ENCODE data around the gene HTD2. TPM values are rescaled to one million over a fixed set of nuclear protein-coding genes. Genes with fewer than 3 reads are reported as not detected.
"Not testable (repeated sequence)": the region's sequence is repeated elsewhere in the genome, so short reads cannot be mapped to it uniquely, and the experiment has no call there.

Gene HTD2
- total and polyA plus RNA-seq, 9 of the 15 experiments (the other 6 are each of a cell fraction or from before 2014, with no cell fraction given) = 1.8 to 22.8 (median 9.6) TPM

DNA sequence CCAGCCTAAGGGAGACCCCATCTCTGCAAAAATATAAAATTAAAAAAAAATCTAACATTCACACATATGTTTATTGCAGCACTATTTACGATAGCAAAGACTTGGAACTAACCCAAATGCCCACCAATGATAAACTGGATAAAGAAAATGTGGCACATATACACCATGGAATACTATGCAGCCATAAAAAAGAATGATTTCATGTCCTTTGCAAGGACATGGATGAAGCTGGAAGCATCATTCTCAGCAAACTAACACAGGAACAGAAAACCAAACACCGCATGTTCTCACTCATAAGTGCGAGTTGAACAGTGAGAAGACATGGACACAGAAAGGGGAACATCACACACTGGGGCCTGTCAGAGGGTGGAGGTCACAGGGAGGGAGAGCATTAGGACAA lies 33.0 kb upstream of the HTD2 start:
- not testable (repeated sequence) for BruUV-seq (replicated peaks); ATAC-seq

DNA sequence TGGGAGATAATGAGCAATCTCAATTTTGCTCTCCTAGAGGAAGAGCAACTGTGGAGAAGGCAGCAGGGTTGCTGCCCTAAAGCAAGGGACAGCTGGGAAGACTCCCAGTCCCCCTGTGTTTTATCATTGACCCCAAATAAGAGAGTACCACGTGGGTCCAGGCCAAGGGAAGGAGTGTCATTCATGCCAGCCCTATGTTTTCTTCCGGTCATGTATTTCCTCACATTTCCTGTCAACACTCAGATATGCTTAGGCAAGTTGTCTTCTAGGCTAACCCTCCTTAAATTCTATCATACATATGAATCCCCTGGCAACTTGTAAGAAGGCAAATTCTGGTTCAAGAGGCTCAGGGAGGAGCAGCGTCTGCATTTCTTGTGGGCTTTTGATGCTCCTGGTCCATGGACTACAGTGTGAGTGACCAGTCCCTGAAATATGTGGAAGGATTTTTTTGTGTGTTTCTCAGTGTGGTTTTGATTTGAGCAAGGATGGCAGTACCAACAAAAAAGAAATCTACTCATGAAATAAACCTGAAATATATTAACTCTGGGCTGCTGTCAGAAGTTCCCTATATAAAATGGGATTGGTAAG lies 32.2 kb upstream of the HTD2 start:
- no TSS peak for BruUV-seq (replicated peaks)
- ATAC-seq (no peak), DNase-seq (ENCODE audit: extremely low read depth in 1 of 4, low spot score in 3 of 4) (no peak), FAIRE-seq (no peak)
- ChIA-PET CTCF (ENCODE audit: low intra/inter-chr PET ratio) (no interaction called here), POLR2A (no interaction called here)
- Histone ChIP-seq H3K4me3 (no peak overlapping the region), H2AFZ (ENCODE audit: low read depth, low read length) (no peak overlapping the region), H3K79me2 (ENCODE audit: control insufficient read depth, insufficient read depth, low read length) (no peaks in the 10 kb centered on the region), H3K27ac (ENCODE audit: extremely low read depth, low read depth, low read length) (no peak overlapping the region), H3K27me3 (ENCODE audit: control insufficient read depth in 2 of 2, insufficient read depth in 2 of 2, low read length in 2 of 2) (no peaks in the 10 kb centered on the region), H3K4me1 (replicated peaks in 1 of 2; ENCODE audit: control insufficient read depth in 2 of 2, insufficient read depth in 2 of 2, low read length in 2 of 2) (no peaks in the 10 kb centered on the region), H3K4me2 (ENCODE audit: insufficient read depth, low read length) (no peak overlapping the region), H3K9ac (ENCODE audit: insufficient read depth in 1 of 2, low read depth in 2 of 2, low read length in 2 of 2) (no peak overlapping the region), H3K9me3 (replicated peaks; ENCODE audit: control insufficient read depth, insufficient read depth, low read depth, low read length) (no peaks in the 10 kb centered on the region), H4K20me1 (replicated peaks; ENCODE audit: control insufficient read depth, insufficient read depth, low read length) (no peaks in the 10 kb centered on the region), H3K9me1 (ENCODE audit: control insufficient read depth, insufficient read depth, low read length) (no peaks in the 10 kb centered on the region), H3K36me3 (ENCODE audit: control insufficient read depth, insufficient read depth, low read length) (no peaks in the 10 kb centered on the region)
- WGBS (ENCODE audit: insufficient coverage, low coverage, missing lambda C conversion rate) = 43% methylated on average over 3 of the region's 3 CpGs
- intact Hi-C loops (cut with micrococcal nuclease) (no loop called here), in situ Hi-C loops (cut with MboI) (no loop called here)
- TF ChIP-seq SAFB2 (IDR thresholded peaks at IDR 0.05; ENCODE audit: borderline replicate concordance, low read depth, low read length, severe bottlenecking) = no peak
- no peak for TF ChIP-seq EHMT2 (IDR thresholded peaks at IDR 0.05)
- no peak for TF ChIP-seq ZNF121 (CRISPR knock-in tag; conservative IDR thresholded peaks at IDR 0.05)
- no peak for TF ChIP-seq SIRT6 (IDR thresholded peaks at IDR 0.05; ENCODE audit: low read depth, low read length)
- TF ChIP-seq RBFOX2 (IDR thresholded peaks at IDR 0.05; ENCODE audit: low read depth, low read length) = no peak
- no peak for TF ChIP-seq HMG20B (CRISPR knock-in tag; IDR thresholded peaks at IDR 0.05)
- TF ChIP-seq ZNF384 (IDR thresholded peaks at IDR 0.05; ENCODE audit: low read depth, low read length) = no peak
- TF ChIP-seq ZSCAN29 (IDR thresholded peaks at IDR 0.05) = no peak
- TF ChIP-seq CXXC5 (CRISPR knock-in tag; IDR thresholded peaks at IDR 0.05) = no peak
- TF ChIP-seq ZNF184 (CRISPR knock-in tag; IDR thresholded peaks at IDR 0.05) = no peak
- TF ChIP-seq ZNF165 (CRISPR knock-in tag; IDR thresholded peaks at IDR 0.05; ENCODE audit: borderline replicate concordance) = no peak
- TF ChIP-seq, protein P1, sequence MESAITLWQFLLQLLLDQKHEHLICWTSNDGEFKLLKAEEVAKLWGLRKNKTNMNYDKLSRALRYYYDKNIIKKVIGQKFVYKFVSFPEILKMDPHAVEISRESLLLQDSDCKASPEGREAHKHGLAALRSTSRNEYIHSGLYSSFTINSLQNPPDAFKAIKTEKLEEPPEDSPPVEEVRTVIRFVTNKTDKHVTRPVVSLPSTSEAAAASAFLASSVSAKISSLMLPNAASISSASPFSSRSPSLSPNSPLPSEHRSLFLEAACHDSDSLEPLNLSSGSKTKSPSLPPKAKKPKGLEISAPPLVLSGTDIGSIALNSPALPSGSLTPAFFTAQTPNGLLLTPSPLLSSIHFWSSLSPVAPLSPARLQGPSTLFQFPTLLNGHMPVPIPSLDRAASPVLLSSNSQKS (CRISPR knock-in tag; IDR thresholded peaks at IDR 0.05) = no peak
- TF ChIP-seq, protein P2, sequence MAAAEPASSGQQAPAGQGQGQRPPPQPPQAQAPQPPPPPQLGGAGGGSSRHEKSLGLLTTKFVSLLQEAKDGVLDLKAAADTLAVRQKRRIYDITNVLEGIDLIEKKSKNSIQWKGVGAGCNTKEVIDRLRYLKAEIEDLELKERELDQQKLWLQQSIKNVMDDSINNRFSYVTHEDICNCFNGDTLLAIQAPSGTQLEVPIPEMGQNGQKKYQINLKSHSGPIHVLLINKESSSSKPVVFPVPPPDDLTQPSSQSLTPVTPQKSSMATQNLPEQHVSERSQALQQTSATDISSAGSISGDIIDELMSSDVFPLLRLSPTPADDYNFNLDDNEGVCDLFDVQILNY (CRISPR knock-in tag; IDR thresholded peaks at IDR 0.05) = no peak

More for the DNA sequence above, 33.0 kb upstream of the HTD2 start:
- H3K4me1 ChIP-seq (replicated peaks in 1 of 2; ENCODE audit: control insufficient read depth in 2 of 2, insufficient read depth in 2 of 2, low read length in 2 of 2); H3K4me2 ChIP-seq (ENCODE audit: insufficient read depth, low read length); H3K27ac ChIP-seq (ENCODE audit: extremely low read depth, low read depth, low read length); CTCF ChIA-PET (ENCODE audit: low intra/inter-chr PET ratio); H4K20me1 ChIP-seq (replicated peaks; ENCODE audit: control insufficient read depth, insufficient read depth, low read length); H3K9me3 ChIP-seq (replicated peaks; ENCODE audit: control insufficient read depth, insufficient read depth, low read depth, low read length); H2AFZ ChIP-seq (ENCODE audit: low read depth, low read length); FAIRE-seq; H3K9ac ChIP-seq (ENCODE audit: insufficient read depth in 1 of 2, low read depth in 2 of 2, low read length in 2 of 2); H3K9me1 ChIP-seq (ENCODE audit: control insufficient read depth, insufficient read depth, low read length); H3K36me3 ChIP-seq (ENCODE audit: control insufficient read depth, insufficient read depth, low read length); in situ Hi-C loops (cut with MboI); intact Hi-C loops (cut with micrococcal nuclease); H3K79me2 ChIP-seq (ENCODE audit: control insufficient read depth, insufficient read depth, low read length); H3K27me3 ChIP-seq (ENCODE audit: control insufficient read depth in 2 of 2, insufficient read depth in 2 of 2, low read length in 2 of 2); H3K4me3 ChIP-seq; DNase-seq (ENCODE audit: extremely low read depth in 1 of 4, low spot score in 3 of 4): not testable (repeated sequence)
- WGBS (ENCODE audit: insufficient coverage, low coverage, missing lambda C conversion rate) = 42% methylated on average over 3 of the region's 3 CpGs
- POLR2A ChIA-PET = interaction anchor here (0.9 kb wide), 1 partner anchor 22 kb away, joined by 3 read pairs; no protein-coding TSS in a partner anchor
- peak; percentile 52 for TF ChIP-seq ZNF146 (CRISPR knock-in tag; IDR thresholded peaks at IDR 0.05; ENCODE audit: unreplicated experiment)

Measured in K562 (cell line).